Skeletal muscle satellite cell (primary cell): ENCODE measurements around the gene WNK4.

Source experiments
- H3K27me3 ChIP-seq: 2 replicates; pipeline ENCODE4 v1.7.0; 2013; ENCODE audit warnings: low read length; ENCODE audit not compliant: control insufficient read depth, insufficient read depth
- H3K36me3 ChIP-seq: 2 replicates; pipeline ENCODE4 v1.7.0; 2013; ENCODE audit warnings: mild to moderate bottlenecking, control low read depth, low read length; ENCODE audit not compliant: insufficient read depth
- H3K4me1 ChIP-seq: 2 replicates; pipeline ENCODE4 v1.7.0; 2013; ENCODE audit warnings: low read length; ENCODE audit not compliant: control insufficient read depth, insufficient read depth
- H3K4me2 ChIP-seq: 2 replicates; pipeline ENCODE4 v1.7.0; 2013; ENCODE audit warnings: mild to moderate bottlenecking, low read length
- H3K4me3 ChIP-seq: 2 replicates; pipeline ENCODE4 v1.7.0; 2013; ENCODE audit warnings: low read length
- H3K9ac ChIP-seq: 2 replicates; pipeline ENCODE4 v1.7.0; 2013; ENCODE audit warnings: mild to moderate bottlenecking, low read depth, low read length, moderate library complexity
- H3K9me3 ChIP-seq: replicated peaks from 2 replicates; pipeline ENCODE4 v1.7.0; 2013; ENCODE audit warnings: mild to moderate bottlenecking, control low read depth, low read length

The WNK4 gene

GRCh38 chr17:42832213-42832933 lies 52.0 kb downstream of the WNK4 start:
- H3K4me2 ChIP-seq = peak overlapping the region; percentile 91

GRCh38 chr17:42832934-42833766 lies 52.7 kb downstream of the WNK4 start, which contains the start of gene PSME3:
TSS of gene PSME3 (plus strand) at chr17:42833397. CDS start at chr17:42833632, 235 bp downstream.
- Histone ChIP-seq H3K4me2 (peak within 1 kb of the TSS; percentile 91), H3K27me3 (no peaks in the 10 kb centered on the region), H3K9me3 (no peaks in the 10 kb centered on the region), H3K4me3 (peak within 1 kb of the TSS; percentile 92), H3K36me3 (peaks cover 25% of the 10 kb centered on the region), H3K9ac (peak within 1 kb of the TSS; percentile 99), H3K4me1 (peaks cover 14% of the 10 kb centered on the region)

More at GRCh38 chr17:42832213-42832933, 52.0 kb downstream of the WNK4 start:
- H3K9ac ChIP-seq = peak overlapping the region; percentile 99
- peaks cover 18% of the 10 kb centered on the region for H3K36me3 ChIP-seq
- no peaks in the 10 kb centered on the region for H3K9me3 ChIP-seq
- no peaks in the 10 kb centered on the region for H3K27me3 ChIP-seq
- peaks cover 14% of the 10 kb centered on the region for H3K4me1 ChIP-seq
- H3K4me3 ChIP-seq = peak overlapping the region; percentile 92

- peaks cover 14% of the 10 kb centered on the region for H3K4me1 ChIP-seq
- H3K9me3 ChIP-seq = no peaks in the 10 kb centered on the region
- H3K4me3 ChIP-seq = peak overlapping the region; percentile 92
- H3K27me3 ChIP-seq = no peaks in the 10 kb centered on the region
- H3K36me3 ChIP-seq = peaks cover 32% of the 10 kb centered on the region
- peak overlapping the region; percentile 91 for H3K4me2 ChIP-seq
- peak overlapping the region; percentile 99 for H3K9ac ChIP-seq
Observed at GRCh38 chr17:42833767-42834422, 53.5 kb downstream of the WNK4 start.

GRCh38 chr17:42835732-42836131 lies 55.3 kb downstream of the WNK4 start:
- H3K27me3 ChIP-seq = no peaks in the 10 kb centered on the region
- H3K36me3 ChIP-seq = peaks cover 38% of the 10 kb centered on the region
- H3K4me3 ChIP-seq = no peak overlapping the region
- H3K9ac ChIP-seq = no peak overlapping the region
- peaks cover 14% of the 10 kb centered on the region for H3K4me1 ChIP-seq
- H3K4me2 ChIP-seq = no peak overlapping the region
- H3K9me3 ChIP-seq = no peaks in the 10 kb centered on the region

GRCh38 chr17:42841975-42842685 lies 61.7 kb downstream of the WNK4 start:
- Histone ChIP-seq H3K9me3 (no peaks in the 10 kb centered on the region), H3K4me3 (no peak overlapping the region), H3K9ac (no peak overlapping the region), H3K27me3 (no peaks in the 10 kb centered on the region), H3K36me3 (peaks cover 66% of the 10 kb centered on the region), H3K4me2 (no peak overlapping the region), H3K4me1 (peaks cover 21% of the 10 kb centered on the region)

GRCh38 chr17:42843358-42843934 lies 63.0 kb downstream of the WNK4 start:
- H3K27me3 ChIP-seq = no peaks in the 10 kb centered on the region
- H3K4me3 ChIP-seq = no peak overlapping the region
- H3K36me3 ChIP-seq = peaks cover 55% of the 10 kb centered on the region
- H3K4me1 ChIP-seq = peaks cover 22% of the 10 kb centered on the region
- no peak overlapping the region for H3K4me2 ChIP-seq
- H3K9me3 ChIP-seq = no peaks in the 10 kb centered on the region
- no peak overlapping the region for H3K9ac ChIP-seq

GRCh38 chr17:42844271-42844670 lies 63.9 kb downstream of the WNK4 start, which contains the start of gene AOC2:
TSS of gene AOC2 (plus strand) at chr17:42844580. CDS start at chr17:42844627, 47 bp downstream.
- Histone ChIP-seq H3K9me3 (no peaks in the 10 kb centered on the region), H3K9ac (no peak within 1 kb of the TSS), H3K4me3 (no peak within 1 kb of the TSS), H3K4me2 (no peak within 1 kb of the TSS), H3K27me3 (peaks cover under 1% of the 10 kb centered on the region), H3K4me1 (peaks cover 22% of the 10 kb centered on the region), H3K36me3 (peaks cover 46% of the 10 kb centered on the region)

- H3K4me1 ChIP-seq = peaks cover 22% of the 10 kb centered on the region
- peaks cover 44% of the 10 kb centered on the region for H3K36me3 ChIP-seq
- no peak overlapping the region for H3K9ac ChIP-seq
- peaks cover 5% of the 10 kb centered on the region for H3K27me3 ChIP-seq
- no peaks in the 10 kb centered on the region for H3K9me3 ChIP-seq
- no peak overlapping the region for H3K4me3 ChIP-seq
- no peak overlapping the region for H3K4me2 ChIP-seq
Observed at GRCh38 chr17:42844761-42845555, 64.5 kb downstream of the WNK4 start.

- H3K4me2 ChIP-seq = no peak overlapping the region
- H3K27me3 ChIP-seq = peaks cover 5% of the 10 kb centered on the region
- no peak overlapping the region for H3K4me3 ChIP-seq
- H3K36me3 ChIP-seq = peaks cover 44% of the 10 kb centered on the region
- H3K4me1 ChIP-seq = peaks cover 22% of the 10 kb centered on the region
- no peaks in the 10 kb centered on the region for H3K9me3 ChIP-seq
- H3K9ac ChIP-seq = no peak overlapping the region
Observed at GRCh38 chr17:42845556-42845917, 65.1 kb downstream of the WNK4 start.

GRCh38 chr17:42845918-42846593 lies 65.6 kb downstream of the WNK4 start:
- Histone ChIP-seq H3K36me3 (peaks cover 43% of the 10 kb centered on the region), H3K9ac (no peak overlapping the region), H3K4me1 (peaks cover 22% of the 10 kb centered on the region), H3K27me3 (peaks cover 5% of the 10 kb centered on the region), H3K9me3 (no peaks in the 10 kb centered on the region), H3K4me3 (no peak overlapping the region), H3K4me2 (no peak overlapping the region)
